AG10803 (cell line): ENCODE data around the gene SERPINA5.

Experiments used
- DNase-seq: peaks from one replicate; pipeline ENCODE4 v3.0.0; 2010; ENCODE audit warnings: low read depth
- H3K4me3 ChIP-seq: 2 replicates; pipeline ENCODE4 v1.5.1; 2011; ENCODE audit warnings: mild to moderate bottlenecking, low read length, control low read depth
- CTCF ChIP-seq: conservative IDR thresholded peaks from 2 replicates; pipeline ENCODE4 v1.5.1; 2011; ENCODE audit warnings: mild to moderate bottlenecking, low read length, control low read depth, inconsistent platforms

Gene SERPINA5

GRCh38 chr14:94570440-94570839 lies 10.8 kb upstream of the SERPINA5 start:
- no peak for DNase-seq
- TF ChIP-seq CTCF = no peak
- no peak overlapping the region for H3K4me3 ChIP-seq

GRCh38 chr14:94571395-94571794 lies 9.8 kb upstream of the SERPINA5 start:
- TF ChIP-seq CTCF = no peak
- no peak for DNase-seq
- no peak overlapping the region for H3K4me3 ChIP-seq

- H3K4me3 ChIP-seq = no peak overlapping the region
- no peak for TF ChIP-seq CTCF
- DNase-seq = peak; percentile 24
Observed at GRCh38 chr14:94571950-94572349, 9.3 kb upstream of the SERPINA5 start.

- no peak for DNase-seq
- TF ChIP-seq CTCF = no peak
- H3K4me3 ChIP-seq = no peak overlapping the region
Observed at GRCh38 chr14:94572637-94573303, 8.5 kb upstream of the SERPINA5 start.

- no peak for TF ChIP-seq CTCF
- DNase-seq = no peak
- H3K4me3 ChIP-seq = no peak overlapping the region
Observed at GRCh38 chr14:94573475-94574277, 7.5 kb upstream of the SERPINA5 start.

- no peak overlapping the region for H3K4me3 ChIP-seq
- no peak for TF ChIP-seq CTCF
- no peak for DNase-seq
Observed at GRCh38 chr14:94574336-94574735, 6.9 kb upstream of the SERPINA5 start.
